Nephron progenitor cell (in vitro differentiated cells): ENCODE data around the gene RCVRN.

Experiments
- DNase-seq: peaks from one replicate; pipeline ENCODE4 v3.0.0; 2021
- H3K27ac Mint-ChIP-seq: 2 replicates; pipeline ENCODE4 v1.8.0; 2021; ENCODE audit warnings: mild to moderate bottlenecking, moderate library complexity, mixed read lengths
- H3K27me3 Mint-ChIP-seq: 2 replicates; pipeline ENCODE4 v1.8.0; 2021; ENCODE audit warnings: mild to moderate bottlenecking, low read depth, mixed read lengths; ENCODE audit not compliant: poor library complexity
- H3K36me3 Mint-ChIP-seq: 2 replicates; pipeline ENCODE4 v1.8.0; 2021; ENCODE audit warnings: low read depth, mixed read lengths
- H3K4me1 Mint-ChIP-seq: 2 replicates; pipeline ENCODE4 v1.8.0; 2021; ENCODE audit warnings: mixed read lengths
- H3K4me3 Mint-ChIP-seq: 2 replicates; pipeline ENCODE4 v1.8.0; 2021; ENCODE audit warnings: mild to moderate bottlenecking, moderate library complexity, mixed read lengths
- H3K9me3 Mint-ChIP-seq: 2 replicates; pipeline ENCODE4 v1.8.0; 2021; ENCODE audit warnings: mild to moderate bottlenecking, moderate library complexity, mixed read lengths
- CTCF ChIP-seq: fragments of 200-600 bp; sonication (generic); IDR thresholded peaks from 2 replicates; pipeline ENCODE4 v1.5.0; 2021; ENCODE audit warnings: antibody characterized with exemption

RCVRN gene

GRCh38 chr17:9942885-9943284, 37.8 kb upstream of the RCVRN start:
- no peak for DNase-seq
- H3K27ac Mint-ChIP-seq: no peak overlapping the region
- peaks cover 14% of the 10 kb centered on the region for H3K4me1 Mint-ChIP-seq
- H3K36me3 Mint-ChIP-seq: no peaks in the 10 kb centered on the region
- H3K9me3 Mint-ChIP-seq: peaks cover 3% of the 10 kb centered on the region
- TF ChIP-seq CTCF: no peak
- no peak overlapping the region for H3K4me3 Mint-ChIP-seq
- peaks cover 13% of the 10 kb centered on the region for H3K27me3 Mint-ChIP-seq

GRCh38 chr17:9941305-9941704, 36.2 kb upstream of the RCVRN start:
- H3K4me3 Mint-ChIP-seq: no peak overlapping the region
- peaks cover 8% of the 10 kb centered on the region for H3K27me3 Mint-ChIP-seq
- H3K36me3 Mint-ChIP-seq: no peaks in the 10 kb centered on the region
- H3K4me1 Mint-ChIP-seq: peaks cover 14% of the 10 kb centered on the region
- H3K27ac Mint-ChIP-seq: no peak overlapping the region
- H3K9me3 Mint-ChIP-seq: peaks cover 8% of the 10 kb centered on the region
- no peak for DNase-seq
- TF ChIP-seq CTCF: no peak

- Mint-ChIP-seq H3K4me3 (no peak overlapping the region), H3K27ac (no peak overlapping the region), H3K4me1 (peaks cover 14% of the 10 kb centered on the region), H3K27me3 (peaks cover 11% of the 10 kb centered on the region), H3K36me3 (no peaks in the 10 kb centered on the region), H3K9me3 (peaks cover 11% of the 10 kb centered on the region)
- no peak for DNase-seq
- no peak for TF ChIP-seq CTCF
Observed at GRCh38 chr17:9940841-9941240, 35.8 kb upstream of the RCVRN start.

GRCh38 chr17:9938764-9939163, 33.7 kb upstream of the RCVRN start:
- Mint-ChIP-seq H3K27me3 (peaks cover 9% of the 10 kb centered on the region), H3K9me3 (peaks cover 14% of the 10 kb centered on the region), H3K27ac (no peak overlapping the region), H3K4me1 (no peaks in the 10 kb centered on the region), H3K36me3 (no peaks in the 10 kb centered on the region), H3K4me3 (no peak overlapping the region)
- DNase-seq: no peak
- TF ChIP-seq CTCF: no peak

GRCh38 chr17:9937901-9938300, 32.8 kb upstream of the RCVRN start:
- H3K27ac Mint-ChIP-seq: no peak overlapping the region
- TF ChIP-seq CTCF: no peak
- no peaks in the 10 kb centered on the region for H3K36me3 Mint-ChIP-seq
- no peaks in the 10 kb centered on the region for H3K4me1 Mint-ChIP-seq
- peaks cover 14% of the 10 kb centered on the region for H3K9me3 Mint-ChIP-seq
- peaks cover 9% of the 10 kb centered on the region for H3K27me3 Mint-ChIP-seq
- no peak overlapping the region for H3K4me3 Mint-ChIP-seq
- no peak for DNase-seq

GRCh38 chr17:9937241-9937761, 32.2 kb upstream of the RCVRN start:
- Mint-ChIP-seq H3K27me3 (peaks cover 12% of the 10 kb centered on the region), H3K27ac (no peak overlapping the region), H3K4me1 (no peaks in the 10 kb centered on the region), H3K4me3 (no peak overlapping the region), H3K9me3 (peaks cover 14% of the 10 kb centered on the region), H3K36me3 (no peaks in the 10 kb centered on the region)
- DNase-seq: no peak
- TF ChIP-seq CTCF: no peak
